GM06990 (cell line): Measurements from ENCODE around the gene SARDH.

ENCODE experiments used
- DNase-seq: peaks from one replicate; pipeline ENCODE4 v3.0.0-alpha.2; 2011; ENCODE audit not compliant: insufficient read length; ENCODE audit errors: extremely low read depth
- H3K27me3 ChIP-seq: replicated peaks from 2 replicates; pipeline ENCODE4 v1.6.0; 2011; ENCODE audit warnings: low read length; ENCODE audit not compliant: control insufficient read depth, insufficient read depth
- H3K36me3 ChIP-seq: 2 replicates; pipeline ENCODE4 v1.5.1; 2011; ENCODE audit warnings: low read length; ENCODE audit not compliant: control insufficient read depth, insufficient read depth
- H3K4me3 ChIP-seq: replicated peaks from 2 replicates; pipeline ENCODE4 v1.5.1; 2011; ENCODE audit warnings: low read depth, mild to moderate bottlenecking, control low read depth, low read length
- CTCF ChIP-seq: IDR thresholded peaks from 2 replicates; pipeline ENCODE4 v1.5.1; 2011; ENCODE audit warnings: low read length, control low read depth, mild to moderate bottlenecking, inconsistent platforms; ENCODE audit not compliant: insufficient read depth, poor library complexity, severe bottlenecking

SARDH gene

GRCh38 chr9:133650026-133650425 lies 88.1 kb downstream of the SARDH start:
- no peaks in the 10 kb centered on the region; the same call in none of the 2 replicates for H3K27me3 ChIP-seq
- no peak overlapping the region for H3K4me3 ChIP-seq
- no peak for DNase-seq
- no peak for TF ChIP-seq CTCF
- no peaks in the 10 kb centered on the region for H3K36me3 ChIP-seq

DNA sequence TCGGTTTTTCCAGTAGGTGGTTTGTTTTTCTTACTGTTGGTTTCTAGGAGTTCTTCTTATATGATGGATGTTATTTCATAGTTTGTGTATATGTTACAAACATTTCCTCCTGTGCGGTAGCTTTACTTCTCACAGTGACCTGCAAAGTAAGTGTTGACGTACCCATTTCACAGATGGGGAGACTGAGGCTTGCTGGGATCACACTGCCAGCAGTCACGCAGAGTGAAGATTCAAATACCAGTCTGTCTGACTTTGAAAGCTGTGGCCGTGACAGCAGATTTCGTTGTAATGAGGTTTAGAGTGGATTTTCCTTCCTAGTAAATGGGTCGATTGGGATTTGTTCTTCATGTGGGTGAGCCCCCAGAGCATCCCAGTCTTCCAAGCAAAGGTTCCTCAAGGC lies 89.0 kb downstream of the SARDH start:
- Histone ChIP-seq H3K4me3 (no peak overlapping the region), H3K27me3 (no peaks in the 10 kb centered on the region; the same call in none of the 2 replicates), H3K36me3 (no peaks in the 10 kb centered on the region)
- TF ChIP-seq CTCF: no peak
- no peak for DNase-seq

DNA sequence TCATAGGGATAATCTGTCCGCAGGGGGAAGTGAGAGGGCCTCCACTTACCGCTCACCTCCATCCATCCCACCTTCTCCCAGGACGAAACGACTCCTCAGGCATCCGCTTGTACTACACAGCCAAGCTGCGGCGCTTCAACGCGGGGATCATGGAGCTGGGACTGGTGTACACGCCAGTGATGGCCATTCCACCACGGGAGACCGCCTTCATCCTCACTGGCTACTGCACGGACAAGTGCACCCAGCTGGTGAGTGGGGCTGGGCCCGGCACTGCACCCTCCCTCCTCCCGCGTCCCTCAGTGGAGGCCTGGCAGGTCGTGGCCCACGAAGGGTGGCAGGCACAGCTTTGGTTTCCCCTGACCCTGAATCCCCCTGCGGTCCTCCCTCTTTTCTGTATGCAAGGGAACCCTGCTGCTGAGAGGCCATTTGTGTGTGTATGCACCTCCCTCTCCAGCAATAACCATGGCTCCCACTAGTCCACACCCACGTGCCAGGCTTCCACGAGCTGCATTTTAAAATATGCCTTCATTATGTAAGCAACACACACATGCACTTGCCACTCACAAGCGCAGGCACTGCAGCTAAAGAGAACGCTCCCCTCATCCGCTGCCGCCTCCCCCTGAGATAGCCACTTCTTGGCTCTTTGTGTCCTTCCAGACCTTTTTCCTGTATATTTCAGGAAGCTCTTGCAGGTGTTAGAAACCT lies 90.2 kb downstream of the SARDH start:
- TF ChIP-seq CTCF: no peak
- Histone ChIP-seq H3K27me3 (peaks cover under 1% of the 10 kb centered on the region), H3K36me3 (no peaks in the 10 kb centered on the region), H3K4me3 (no peak overlapping the region)
- no peak for DNase-seq

- no peak for DNase-seq
- Histone ChIP-seq H3K4me3 (no peak overlapping the region), H3K36me3 (no peaks in the 10 kb centered on the region), H3K27me3 (peaks cover 2% of the 10 kb centered on the region)
- TF ChIP-seq CTCF: no peak
These were observed 91.0 kb downstream of the SARDH start for GRCh38 chr9:133647148-133647547.

- no peak for DNase-seq
- Histone ChIP-seq H3K4me3 (no peak overlapping the region), H3K36me3 (no peaks in the 10 kb centered on the region), H3K27me3 (peaks cover 3% of the 10 kb centered on the region)
- no peak for TF ChIP-seq CTCF
These were observed 93.0 kb downstream of the SARDH start for GRCh38 chr9:133645021-133645765.
